ENCODE results near the gene SEC62. TPM values are rescaled to one million over a fixed set of nuclear protein-coding genes. Genes with fewer than 3 reads are reported as not detected.

Gene SEC62
- total and polyA plus RNA-seq, 2 experiments from 2014 or later = 45.4 to 138 TPM

DNA sequence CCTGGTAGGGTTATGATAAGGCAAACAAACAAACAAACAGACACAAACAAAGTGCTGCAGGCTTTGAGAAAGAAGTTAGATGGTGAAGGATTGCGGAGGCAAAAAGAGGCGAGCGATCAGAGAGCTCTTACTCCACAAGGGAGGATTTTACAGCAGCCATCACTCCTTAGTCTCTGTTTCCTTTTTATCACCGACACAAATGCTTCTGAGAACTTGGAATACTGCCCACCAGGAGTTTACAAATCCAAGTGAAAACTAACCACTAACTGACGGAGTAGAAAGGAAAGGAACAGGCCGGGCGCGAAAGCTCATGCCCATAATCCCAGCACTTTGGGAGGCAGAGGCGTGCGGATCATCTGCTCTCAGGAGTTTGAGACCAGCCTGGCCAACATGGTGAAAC lies 35.6 kb downstream of the SEC62 start:
- no peaks in the 10 kb centered on the region for H3K9me2 ChIP-seq (replicated peaks; ENCODE audit: insufficient read depth)
- no peak for DNase-seq (ENCODE audit: low spot score)
- H3K79me2 ChIP-seq = no peaks in the 10 kb centered on the region
- no peaks in the 10 kb centered on the region for H3K36me3 ChIP-seq (replicated peaks; ENCODE audit: insufficient read depth, low read depth)
- no peak overlapping the region for H3K4me2 ChIP-seq
- no peak overlapping the region for H3K27ac ChIP-seq
- no peak overlapping the region for H2AFZ ChIP-seq
- H4K20me1 ChIP-seq (ENCODE audit: insufficient read depth, poor library complexity, severe bottlenecking) = no peaks in the 10 kb centered on the region
- no peaks in the 10 kb centered on the region for H3K4me1 ChIP-seq (ENCODE audit: insufficient read depth)
- 85% methylated on average over 10 of the region's 10 CpGs for whole genome bisulfite sequencing (ENCODE audit: low lambda C conversion rate, missing lambda C conversion rate)
- H3K9me3 ChIP-seq (ENCODE audit: low read depth) = no peaks in the 10 kb centered on the region
- H3K27me3 ChIP-seq = no peaks in the 10 kb centered on the region
- TF ChIP-seq EZH2phosphoT487 (IDR thresholded peaks at IDR 0.05; ENCODE audit: low read depth, severe bottlenecking, unreplicated experiment) (no peak), CTCF (IDR thresholded peaks at IDR 0.05; ENCODE audit: poor library complexity) (no peak), EZH2 (IDR thresholded peaks at IDR 0.05; ENCODE audit: borderline replicate concordance) (no peak)
- no peak overlapping the region for H3K4me3 ChIP-seq

GRCh38 chr3:170002879-170003278 lies 36.3 kb downstream of the SEC62 start:
- no peak overlapping the region for H3K4me2 ChIP-seq
- WGBS (ENCODE audit: low lambda C conversion rate, missing lambda C conversion rate) = 78% methylated on average over 1 of the region's 1 CpG
- no peaks in the 10 kb centered on the region for H3K9me2 ChIP-seq (replicated peaks; ENCODE audit: insufficient read depth)

GRCh38 chr3:170003881-170004356 lies 37.3 kb downstream of the SEC62 start:
- Histone ChIP-seq H3K4me2 (no peak overlapping the region), H3K36me3 (replicated peaks; ENCODE audit: insufficient read depth, low read depth) (no peaks in the 10 kb centered on the region), H3K27me3 (no peaks in the 10 kb centered on the region), H3K79me2 (no peaks in the 10 kb centered on the region), H3K4me3 (no peak overlapping the region), H2AFZ (no peak overlapping the region), H3K27ac (no peak overlapping the region), H3K4me1 (ENCODE audit: insufficient read depth) (no peaks in the 10 kb centered on the region), H3K9me3 (ENCODE audit: low read depth) (no peaks in the 10 kb centered on the region), H4K20me1 (ENCODE audit: insufficient read depth, poor library complexity, severe bottlenecking) (no peaks in the 10 kb centered on the region), H3K9me2 (replicated peaks; ENCODE audit: insufficient read depth) (no peaks in the 10 kb centered on the region)
- no peak for TF ChIP-seq EZH2 (IDR thresholded peaks at IDR 0.05; ENCODE audit: borderline replicate concordance)
- TF ChIP-seq EZH2phosphoT487 (IDR thresholded peaks at IDR 0.05; ENCODE audit: low read depth, severe bottlenecking, unreplicated experiment) = no peak
- TF ChIP-seq CTCF (IDR thresholded peaks at IDR 0.05; ENCODE audit: poor library complexity) = no peak
- DNase-seq (ENCODE audit: low spot score) = no peak
- WGBS (ENCODE audit: low lambda C conversion rate, missing lambda C conversion rate) = 73% methylated on average over 2 of the region's 2 CpGs

More at GRCh38 chr3:170002879-170003278, 36.3 kb downstream of the SEC62 start:
- H3K4me3 ChIP-seq = no peak overlapping the region
- H3K27me3 ChIP-seq = no peaks in the 10 kb centered on the region
- no peaks in the 10 kb centered on the region for H3K4me1 ChIP-seq (ENCODE audit: insufficient read depth)
- H3K79me2 ChIP-seq = no peaks in the 10 kb centered on the region
- DNase-seq (ENCODE audit: low spot score) = no peak
- no peak overlapping the region for H2AFZ ChIP-seq
- no peak overlapping the region for H3K27ac ChIP-seq
- no peaks in the 10 kb centered on the region for H3K36me3 ChIP-seq (replicated peaks; ENCODE audit: insufficient read depth, low read depth)
- H4K20me1 ChIP-seq (ENCODE audit: insufficient read depth, poor library complexity, severe bottlenecking) = no peaks in the 10 kb centered on the region
- TF ChIP-seq EZH2phosphoT487 (IDR thresholded peaks at IDR 0.05; ENCODE audit: low read depth, severe bottlenecking, unreplicated experiment) = no peak
- TF ChIP-seq EZH2 (IDR thresholded peaks at IDR 0.05; ENCODE audit: borderline replicate concordance) = no peak
- no peak for TF ChIP-seq CTCF (IDR thresholded peaks at IDR 0.05; ENCODE audit: poor library complexity)
- no peaks in the 10 kb centered on the region for H3K9me3 ChIP-seq (ENCODE audit: low read depth)
